Keratinocyte (primary cell): Measurements from ENCODE around the gene NCAPH2. TPM values are rescaled to one million over a fixed set of nuclear protein-coding genes. Genes with fewer than 3 reads are reported as not detected.

ENCODE experiments used
- DNase-seq: peaks from one replicate; pipeline ENCODE4 v3.0.0-alpha.2; 2011; ENCODE audit warnings: low read depth, missing footprints, low spot score
- FAIRE-seq: peaks from 2 replicates; lab custom pipeline; 2011; peaks lifted over from hg19 to GRCh38; lab: Jason Lieb, UNC
- H2AFZ ChIP-seq: 2 replicates; pipeline ENCODE4 v1.6.0; 2012; ENCODE audit warnings: low read length, control low read depth, inconsistent platforms; ENCODE audit not compliant: control insufficient read depth
- H3K27ac ChIP-seq: 2 replicates; pipeline ENCODE4 v1.5.1; 2011; ENCODE audit warnings: low read length; ENCODE audit not compliant: control insufficient read depth, insufficient read depth
- H3K27me3 ChIP-seq: 3 replicates; pipeline ENCODE4 v1.6.0; 2011; ENCODE audit warnings: low read length; ENCODE audit not compliant: control insufficient read depth, insufficient read depth; ENCODE audit errors: extremely low read depth
- H3K36me3 ChIP-seq, 2 experiments: 2 replicates in 1 of 2; 3 replicates in 1 of 2; pipeline ENCODE4 v1.5.1; 2011; ENCODE audit warnings: low read length in 2 of 2, mild to moderate bottlenecking in 1 of 2; ENCODE audit not compliant: control insufficient read depth in 2 of 2, insufficient read depth in 2 of 2; ENCODE audit errors: extremely low read depth in 1 of 2
- H3K4me1 ChIP-seq: 3 replicates; pipeline ENCODE4 v1.5.1; 2011; ENCODE audit warnings: low read length; ENCODE audit not compliant: control insufficient read depth, insufficient read depth; ENCODE audit errors: extremely low read depth
- H3K4me2 ChIP-seq: 3 replicates; pipeline ENCODE4 v1.6.0; 2011; ENCODE audit warnings: low read depth, low read length; ENCODE audit not compliant: control insufficient read depth, insufficient read depth; ENCODE audit errors: extremely low read depth
- H3K4me3 ChIP-seq, 3 experiments: fragments of 200-600 bp in 1 of 3; sonication (generic) in 1 of 3; 2 replicates in 2 of 3; 3 replicates in 1 of 3; pipeline ENCODE4 v1.5.1; 2011 to 2016; ENCODE audit warnings: low read length in 3 of 3, mild to moderate bottlenecking in 3 of 3, control low read depth in 2 of 3, inconsistent platforms in 1 of 3, low read depth in 1 of 3, mixed read lengths in 1 of 3, mixed run types in 1 of 3, moderate library complexity in 1 of 3; ENCODE audit not compliant: control insufficient read depth in 2 of 3, insufficient read depth in 2 of 3; ENCODE audit errors: extremely low read depth in 1 of 3
- H3K79me2 ChIP-seq: 2 replicates; pipeline ENCODE4 v1.6.0; 2012; ENCODE audit warnings: low read length; ENCODE audit not compliant: control insufficient read depth, insufficient read depth
- H3K9ac ChIP-seq: 3 replicates; pipeline ENCODE4 v1.6.0; 2011; ENCODE audit warnings: low read length; ENCODE audit not compliant: control insufficient read depth, insufficient read depth; ENCODE audit errors: extremely low read depth
- H3K9me1 ChIP-seq: 3 replicates; pipeline ENCODE4 v1.6.0; 2011; ENCODE audit warnings: low read length; ENCODE audit not compliant: control insufficient read depth, insufficient read depth; ENCODE audit errors: extremely low read depth
- H3K9me3 ChIP-seq: 2 replicates; pipeline ENCODE4 v1.5.1; 2012; ENCODE audit warnings: low read depth, low read length; ENCODE audit not compliant: control insufficient read depth
- H4K20me1 ChIP-seq: 3 replicates; pipeline ENCODE4 v1.6.0; 2011; ENCODE audit warnings: low read length; ENCODE audit not compliant: control insufficient read depth, insufficient read depth; ENCODE audit errors: extremely low read depth
- EZH2 ChIP-seq: IDR thresholded peaks from one replicate; pipeline ENCODE4 v1.6.1; 2012; ENCODE audit warnings: inconsistent platforms, mild to moderate bottlenecking, low read length, moderate library complexity
- dilution Hi-C: fragments of 300-500 bp; cut with MboI; formaldehyde crosslinking; loops from one replicate; pipeline ENCODE4 v1.7.0; 2020; ENCODE audit warnings: low sequenced_read_pairs; ENCODE audit not compliant: extremely low pct_ligation_motif_present
- polyA plus RNA-seq, 5 experiments: library from polyadenylated mRNA; depleted of rRNA in 3 of 5; stranded (reverse) in 3 of 5; stranded (forward) in 1 of 5; unstranded in 1 of 5; fragments of >200 nt; gene quantifications; 1 replicate in 1 of 5; 2 replicates in 3 of 5; 3 replicates in 1 of 5; pipeline versions ENCODE4 v1.2.1 to v1.2.3, GENCODE V29; 2011 to 2012; ENCODE audit warnings: missing spikeins in 2 of 5, low read depth in 1 of 5, low replicate concordance in 1 of 5
- TF ChIP-seq, protein P1 (sequence below), 3 experiments: IDR thresholded peaks in 1 of 3; conservative IDR thresholded peaks in 1 of 3; optimal IDR thresholded peaks in 1 of 3; 2 replicates in 2 of 3; 3 replicates in 1 of 3; pipeline versions ENCODE3 to v1.5.1; 2011; ENCODE audit warnings: low read length in 3 of 3, mild to moderate bottlenecking in 3 of 3, moderate library complexity in 2 of 3, control low read depth in 1 of 3, inconsistent platforms in 1 of 3; ENCODE audit not compliant: insufficient read depth in 2 of 3; ENCODE audit errors: extremely low read depth in 1 of 3

NCAPH2 gene
- polyA plus RNA-seq, 1 donor (not counting 4 experiments of a cell fraction or from before 2014, with no cell fraction given): 11.4 TPM

DNA sequence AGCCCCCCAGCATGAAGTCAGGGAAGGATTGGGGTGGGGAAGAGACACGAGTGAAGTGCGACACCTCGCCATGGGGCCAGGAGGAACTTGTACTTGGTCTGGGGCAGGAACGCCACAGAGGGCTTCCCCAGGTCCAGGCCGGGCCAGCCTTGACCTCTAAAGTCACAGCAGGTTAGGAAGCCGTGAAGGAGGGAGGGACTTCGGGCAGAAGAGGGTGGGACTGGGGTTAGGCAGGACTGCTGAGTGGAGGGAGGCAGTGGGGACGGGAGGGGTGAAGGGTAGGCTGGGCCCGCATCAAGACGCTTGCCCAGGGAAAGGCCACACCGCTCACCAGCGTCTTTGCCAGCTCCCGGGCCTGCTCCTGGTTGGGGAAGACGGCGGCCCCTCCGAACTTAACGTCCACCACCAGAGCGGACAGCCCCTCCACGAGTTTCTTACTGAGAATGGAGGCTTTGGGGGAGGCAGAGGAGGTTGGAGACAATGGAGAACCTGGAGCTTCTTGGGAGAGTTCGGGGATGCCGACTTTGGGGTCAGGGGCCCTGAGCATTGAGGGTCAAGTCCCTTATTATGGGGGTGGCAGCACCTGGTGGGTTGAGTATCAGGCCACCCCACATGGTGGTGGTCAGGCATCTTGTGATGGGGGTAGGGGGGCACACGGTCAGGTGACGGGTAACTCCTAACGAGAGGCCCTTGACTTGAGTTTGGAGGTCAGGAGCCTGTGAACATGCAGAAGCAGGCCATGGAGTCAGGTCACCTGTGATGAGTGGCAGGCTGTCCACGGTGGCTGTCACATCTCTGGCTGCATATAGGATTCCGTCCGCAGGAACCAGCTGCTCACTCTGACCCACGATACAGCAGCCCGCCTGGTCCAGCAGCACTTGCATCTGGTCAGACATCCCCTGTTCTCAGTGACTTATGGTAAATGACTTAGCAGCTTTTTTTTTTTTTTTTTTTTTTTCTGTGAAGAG, 19.1 kb downstream of the NCAPH2 start:
- H3K9me1 ChIP-seq: no peaks in the 10 kb centered on the region
- no peak for FAIRE-seq
- dilution Hi-C loops: no loop called here
- peaks cover 21% of the 10 kb centered on the region for H3K4me1 ChIP-seq
- H3K9ac ChIP-seq: peak overlapping the region; percentile 85
- no peaks in the 10 kb centered on the region for H4K20me1 ChIP-seq
- peak overlapping the region; percentile 70 for H3K27ac ChIP-seq
- no peaks in the 10 kb centered on the region for H3K9me3 ChIP-seq
- no peak for DNase-seq
- H3K79me2 ChIP-seq: peaks cover 24% of the 10 kb centered on the region
- TF ChIP-seq EZH2: no peak
- TF ChIP-seq, protein P1, sequence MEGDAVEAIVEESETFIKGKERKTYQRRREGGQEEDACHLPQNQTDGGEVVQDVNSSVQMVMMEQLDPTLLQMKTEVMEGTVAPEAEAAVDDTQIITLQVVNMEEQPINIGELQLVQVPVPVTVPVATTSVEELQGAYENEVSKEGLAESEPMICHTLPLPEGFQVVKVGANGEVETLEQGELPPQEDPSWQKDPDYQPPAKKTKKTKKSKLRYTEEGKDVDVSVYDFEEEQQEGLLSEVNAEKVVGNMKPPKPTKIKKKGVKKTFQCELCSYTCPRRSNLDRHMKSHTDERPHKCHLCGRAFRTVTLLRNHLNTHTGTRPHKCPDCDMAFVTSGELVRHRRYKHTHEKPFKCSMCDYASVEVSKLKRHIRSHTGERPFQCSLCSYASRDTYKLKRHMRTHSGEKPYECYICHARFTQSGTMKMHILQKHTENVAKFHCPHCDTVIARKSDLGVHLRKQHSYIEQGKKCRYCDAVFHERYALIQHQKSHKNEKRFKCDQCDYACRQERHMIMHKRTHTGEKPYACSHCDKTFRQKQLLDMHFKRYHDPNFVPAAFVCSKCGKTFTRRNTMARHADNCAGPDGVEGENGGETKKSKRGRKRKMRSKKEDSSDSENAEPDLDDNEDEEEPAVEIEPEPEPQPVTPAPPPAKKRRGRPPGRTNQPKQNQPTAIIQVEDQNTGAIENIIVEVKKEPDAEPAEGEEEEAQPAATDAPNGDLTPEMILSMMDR (optimal IDR thresholded peaks at IDR 0.05 in 1 of 3, IDR thresholded peaks at IDR 0.05 in 1 of 3, conservative IDR thresholded peaks at IDR 0.05 in 1 of 3; ENCODE audit: extremely low read depth in 1 of 3, insufficient read depth in 2 of 3, low read length in 3 of 3): no peak
- H3K27me3 ChIP-seq: peaks cover 11% of the 10 kb centered on the region
- H2AFZ ChIP-seq: peak overlapping the region; percentile 3
- peak overlapping the region; percentile 69 for H3K4me2 ChIP-seq
- peaks cover 12 to 19% of the 10 kb centered on the region in 2 experiments for H3K36me3 ChIP-seq
- peak overlapping the region; percentile 72 to 81 (median 79) for H3K4me3 ChIP-seq

DNA sequence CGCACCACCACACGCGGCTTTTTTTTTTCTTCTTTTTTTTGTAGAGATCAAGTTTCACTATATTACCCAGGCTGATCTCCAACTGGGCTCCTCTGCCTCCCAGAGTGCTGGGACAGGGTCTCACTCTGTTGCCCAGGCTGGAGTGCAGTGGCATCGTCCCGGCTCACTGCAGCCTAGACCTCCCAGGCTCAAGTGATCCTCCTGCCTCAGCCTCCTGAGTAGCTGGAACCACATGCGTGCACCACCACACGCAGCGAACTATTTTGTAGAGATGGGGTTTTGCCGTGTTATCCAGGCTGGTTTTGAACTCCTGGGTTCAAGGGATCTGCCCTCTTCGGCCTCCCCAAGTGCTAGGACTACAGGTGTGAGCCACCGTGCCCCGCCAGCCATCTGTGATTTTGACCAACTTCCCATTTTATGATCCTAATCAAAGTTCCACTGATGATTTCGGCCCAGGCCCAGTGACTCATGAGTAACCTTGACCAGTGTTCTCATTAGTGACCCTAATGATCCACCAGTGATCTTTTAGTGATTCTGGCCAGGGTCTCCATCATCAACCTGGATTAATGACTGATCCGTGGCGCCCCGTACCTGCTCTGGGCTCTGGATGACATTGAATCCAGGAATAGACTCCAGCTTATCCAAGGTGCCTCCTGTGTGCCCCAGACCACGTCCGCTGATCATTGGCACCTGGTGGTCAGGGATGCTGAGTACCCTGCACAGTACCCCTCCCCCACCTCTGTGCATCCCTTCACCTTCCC, 20.1 kb downstream of the NCAPH2 start:
- FAIRE-seq: no peak
- dilution Hi-C loops: no loop called here
- Histone ChIP-seq H3K27me3 (peaks cover 11% of the 10 kb centered on the region), H3K4me3 (no peak overlapping the region), H3K36me3 (peaks cover 7 to 11% of the 10 kb centered on the region in 2 experiments), H3K4me1 (peaks cover 21% of the 10 kb centered on the region), H2AFZ (no peak overlapping the region), H3K4me2 (no peak overlapping the region), H3K9me1 (no peaks in the 10 kb centered on the region), H4K20me1 (no peaks in the 10 kb centered on the region), H3K9ac (no peak overlapping the region), H3K79me2 (peaks cover 19% of the 10 kb centered on the region), H3K9me3 (no peaks in the 10 kb centered on the region), H3K27ac (no peak overlapping the region)
- TF ChIP-seq, protein P1 (optimal IDR thresholded peaks at IDR 0.05 in 1 of 3, IDR thresholded peaks at IDR 0.05 in 1 of 3, conservative IDR thresholded peaks at IDR 0.05 in 1 of 3; ENCODE audit: extremely low read depth in 1 of 3, insufficient read depth in 2 of 3, low read length in 3 of 3): no peak
- TF ChIP-seq EZH2: no peak
- DNase-seq: no peak
